ENCODE results near the gene RTKN.
"Not testable (repeated sequence)": the region's sequence is repeated elsewhere in the genome, so short reads cannot be mapped to it uniquely, and the experiment has no call there.

The RTKN gene

DNA sequence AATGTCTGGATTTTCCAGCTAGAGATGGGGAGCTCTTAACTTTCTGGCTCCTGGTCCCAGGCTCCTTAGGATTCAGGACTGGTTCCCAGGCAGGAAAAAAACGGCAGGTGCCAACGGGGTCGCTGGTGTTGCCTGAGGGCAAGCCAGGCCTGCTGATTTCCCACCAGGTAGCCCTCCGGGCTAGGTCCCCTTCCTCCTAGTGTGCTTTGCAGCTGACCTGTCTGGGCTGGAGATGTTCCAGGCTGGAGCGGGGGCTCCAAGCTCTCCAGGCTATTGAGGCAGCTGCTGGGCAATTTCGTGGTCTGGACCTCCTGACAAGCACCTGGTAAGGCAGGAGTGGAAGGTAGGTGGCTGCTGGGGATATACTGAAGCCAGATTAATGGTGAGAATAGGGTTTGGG, 32.7 kb upstream of the RTKN start:
- no peaks in the 10 kb centered on the region for H3K27me3 ChIP-seq (ENCODE audit: insufficient read depth, low read depth)
- H2AFZ ChIP-seq (ENCODE audit: low read depth): no peak overlapping the region
- H3K36me3 ChIP-seq (ENCODE audit: insufficient read depth): no peaks in the 10 kb centered on the region
- no peak overlapping the region for H3K4me2 ChIP-seq
- no peak overlapping the region for H3K4me3 ChIP-seq (IDR thresholded peaks at IDR 0.05; ENCODE audit: insufficient read depth, low read depth, low read length)
- H3K79me2 ChIP-seq (ENCODE audit: insufficient read depth, low read depth): peaks cover 7% of the 10 kb centered on the region; the same call in 1 of the 2 replicates
- H3K27ac ChIP-seq: no peak overlapping the region
- H4K20me1 ChIP-seq (ENCODE audit: insufficient read depth): no peaks in the 10 kb centered on the region
- peaks cover 28% of the 10 kb centered on the region for H3K4me1 ChIP-seq (ENCODE audit: low read depth, poor library complexity, severe bottlenecking)
- TF ChIP-seq, protein P1, sequence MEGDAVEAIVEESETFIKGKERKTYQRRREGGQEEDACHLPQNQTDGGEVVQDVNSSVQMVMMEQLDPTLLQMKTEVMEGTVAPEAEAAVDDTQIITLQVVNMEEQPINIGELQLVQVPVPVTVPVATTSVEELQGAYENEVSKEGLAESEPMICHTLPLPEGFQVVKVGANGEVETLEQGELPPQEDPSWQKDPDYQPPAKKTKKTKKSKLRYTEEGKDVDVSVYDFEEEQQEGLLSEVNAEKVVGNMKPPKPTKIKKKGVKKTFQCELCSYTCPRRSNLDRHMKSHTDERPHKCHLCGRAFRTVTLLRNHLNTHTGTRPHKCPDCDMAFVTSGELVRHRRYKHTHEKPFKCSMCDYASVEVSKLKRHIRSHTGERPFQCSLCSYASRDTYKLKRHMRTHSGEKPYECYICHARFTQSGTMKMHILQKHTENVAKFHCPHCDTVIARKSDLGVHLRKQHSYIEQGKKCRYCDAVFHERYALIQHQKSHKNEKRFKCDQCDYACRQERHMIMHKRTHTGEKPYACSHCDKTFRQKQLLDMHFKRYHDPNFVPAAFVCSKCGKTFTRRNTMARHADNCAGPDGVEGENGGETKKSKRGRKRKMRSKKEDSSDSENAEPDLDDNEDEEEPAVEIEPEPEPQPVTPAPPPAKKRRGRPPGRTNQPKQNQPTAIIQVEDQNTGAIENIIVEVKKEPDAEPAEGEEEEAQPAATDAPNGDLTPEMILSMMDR (conservative IDR thresholded peaks at IDR 0.05; ENCODE audit: low read depth, low read length): no peak
- H3K9ac ChIP-seq: no peak overlapping the region

DNA sequence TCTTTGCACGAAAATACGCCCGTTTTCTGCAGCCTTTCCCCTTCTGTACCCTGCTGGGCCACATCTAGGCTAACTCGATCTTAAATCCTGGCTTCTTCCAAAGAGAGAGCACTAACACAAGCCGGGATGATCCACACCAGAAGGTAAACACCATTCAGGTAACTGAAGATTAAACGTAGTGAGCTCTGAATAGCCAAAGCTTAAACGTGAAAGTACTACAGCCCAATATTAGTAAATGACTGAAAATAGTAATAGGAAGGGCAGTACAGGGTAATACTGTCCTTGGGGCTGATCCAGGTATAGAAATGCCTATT, 31.2 kb upstream of the RTKN start:
- TF ChIP-seq, protein P1 (conservative IDR thresholded peaks at IDR 0.05; ENCODE audit: low read depth, low read length): no peak
- Histone ChIP-seq H3K9ac (peak overlapping the region; percentile 61; the same call in 1 of the 2 replicates), H3K36me3 (ENCODE audit: insufficient read depth) (no peaks in the 10 kb centered on the region), H3K27ac (peak overlapping the region; percentile 78), H3K4me2 (peak overlapping the region; percentile 72), H3K4me3 (IDR thresholded peaks at IDR 0.05; ENCODE audit: insufficient read depth, low read depth, low read length) (no peak overlapping the region), H3K79me2 (ENCODE audit: insufficient read depth, low read depth) (peaks cover 7% of the 10 kb centered on the region; the same call in 1 of the 2 replicates), H2AFZ (ENCODE audit: low read depth) (peak overlapping the region; percentile 60), H3K4me1 (ENCODE audit: low read depth, poor library complexity, severe bottlenecking) (peaks cover 26% of the 10 kb centered on the region), H3K27me3 (ENCODE audit: insufficient read depth, low read depth) (no peaks in the 10 kb centered on the region), H4K20me1 (ENCODE audit: insufficient read depth) (no peaks in the 10 kb centered on the region)

DNA sequence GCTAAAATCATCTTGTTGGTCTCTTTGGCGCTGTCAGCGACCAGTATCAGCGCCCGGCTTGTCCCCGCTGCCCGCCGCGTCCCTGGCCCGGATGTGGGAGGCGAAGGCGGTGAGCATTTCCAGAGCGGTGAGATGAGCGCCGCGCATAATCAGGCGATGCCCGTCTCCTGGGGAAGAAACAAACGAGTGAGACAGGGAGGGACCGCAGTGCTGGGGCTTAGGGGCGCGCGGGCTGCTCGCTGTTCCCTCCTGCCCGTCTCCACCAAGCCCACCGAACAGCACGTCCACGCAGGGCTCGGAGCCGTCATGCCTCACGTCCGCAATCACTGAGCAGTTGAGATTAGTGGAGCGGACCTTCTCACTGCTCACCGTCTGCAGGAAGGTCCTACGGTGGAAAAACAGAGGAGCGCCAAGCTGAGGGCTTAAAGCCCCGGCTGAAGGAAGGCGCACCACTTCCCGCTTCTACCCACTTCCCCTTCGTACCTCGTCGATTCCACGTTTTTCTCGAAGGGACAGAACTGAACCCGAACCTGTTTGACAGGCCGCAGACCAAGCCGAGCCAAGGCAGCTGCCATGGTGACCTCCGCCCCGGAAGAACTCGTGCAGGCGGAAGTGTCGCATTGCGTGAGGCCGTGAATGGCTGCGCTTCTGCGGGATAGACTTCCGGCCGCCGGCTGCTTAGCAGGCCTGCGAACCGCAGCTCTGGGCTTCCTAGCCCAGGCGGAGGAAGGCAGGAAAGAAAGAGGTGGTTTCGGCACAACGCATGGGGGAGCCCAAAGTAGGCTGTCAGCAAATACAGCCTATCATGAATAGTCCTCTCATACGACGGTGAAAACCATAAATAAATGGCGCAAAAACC, 30.6 kb upstream of the RTKN start, which contains the start of gene MRPL53:
MRPL53 (minus strand) TSS at position 595 of the 859 bp plus-strand sequence; CDS start at position 575, 20 bp downstream.
- H3K79me2 ChIP-seq (ENCODE audit: insufficient read depth, low read depth): peaks cover 7% of the 10 kb centered on the region; the same call in 1 of the 2 replicates
- TF ChIP-seq, protein P1 (conservative IDR thresholded peaks at IDR 0.05; ENCODE audit: low read depth, low read length): no peak
- H2AFZ ChIP-seq (ENCODE audit: low read depth): peak within 1 kb of the TSS; percentile 60

DNA sequence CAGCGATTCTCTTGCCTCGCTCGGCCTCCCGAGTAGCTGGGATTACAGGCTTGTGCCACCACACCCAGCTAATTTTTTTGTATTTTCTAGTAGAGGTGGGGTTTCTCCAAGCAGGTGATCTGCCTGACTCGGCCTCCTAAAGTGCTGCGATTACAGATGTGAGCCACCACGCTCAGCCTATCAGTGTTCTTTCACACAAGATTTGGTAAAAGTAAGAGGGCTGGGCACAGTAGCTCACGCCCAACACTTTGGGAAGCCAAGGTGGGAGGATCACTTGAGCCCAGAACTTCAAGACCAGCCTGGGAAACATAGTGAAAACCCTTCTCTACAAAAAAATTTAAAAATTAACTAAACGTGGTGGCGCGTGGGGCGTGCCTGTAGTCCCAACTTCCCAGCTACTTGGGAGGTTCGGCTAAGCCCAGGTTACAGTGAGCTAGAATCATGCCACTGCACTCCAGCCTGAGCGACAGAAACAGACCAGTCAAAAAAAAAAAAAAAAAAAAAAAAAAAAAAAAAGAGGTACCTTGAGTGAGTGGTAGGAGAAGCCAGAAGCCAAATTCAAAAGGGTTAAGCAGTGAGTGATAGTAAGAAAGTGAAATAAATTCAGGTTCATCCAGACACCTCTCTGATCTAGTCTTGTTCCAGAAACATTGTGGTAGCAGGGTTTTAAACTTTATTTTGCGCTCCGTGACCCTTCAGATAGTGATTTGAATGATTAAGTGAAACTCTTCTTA, 29.8 kb upstream of the RTKN start:
- H2AFZ ChIP-seq (ENCODE audit: low read depth): peak overlapping the region; percentile 60
- peaks cover 7% of the 10 kb centered on the region; the same call in 1 of the 2 replicates for H3K79me2 ChIP-seq (ENCODE audit: insufficient read depth, low read depth)
- H3K27me3 ChIP-seq (ENCODE audit: insufficient read depth, low read depth): no peaks in the 10 kb centered on the region
- H3K4me1 ChIP-seq (ENCODE audit: low read depth, poor library complexity, severe bottlenecking): peaks cover 26% of the 10 kb centered on the region
- TF ChIP-seq, protein P1 (conservative IDR thresholded peaks at IDR 0.05; ENCODE audit: low read depth, low read length): no peak
- peak overlapping the region; percentile 87 for H3K4me3 ChIP-seq (IDR thresholded peaks at IDR 0.05; ENCODE audit: insufficient read depth, low read depth, low read length)
- H3K27ac ChIP-seq: peak overlapping the region; percentile 78
- peak overlapping the region; percentile 72 for H3K4me2 ChIP-seq
- H3K36me3 ChIP-seq (ENCODE audit: insufficient read depth): no peaks in the 10 kb centered on the region
- no peaks in the 10 kb centered on the region for H4K20me1 ChIP-seq (ENCODE audit: insufficient read depth)
- peak overlapping the region; percentile 61 for H3K9ac ChIP-seq

More for the DNA sequence above, 30.6 kb upstream of the RTKN start, which contains the start of gene MRPL53:
- Histone ChIP-seq H4K20me1 (ENCODE audit: insufficient read depth) (no peaks in the 10 kb centered on the region), H3K9ac (peak within 1 kb of the TSS; percentile 61), H3K4me2 (peak within 1 kb of the TSS; percentile 72), H3K27ac (peak within 1 kb of the TSS; percentile 78), H3K4me1 (ENCODE audit: low read depth, poor library complexity, severe bottlenecking) (peaks cover 26% of the 10 kb centered on the region), H3K36me3 (ENCODE audit: insufficient read depth) (no peaks in the 10 kb centered on the region), H3K4me3 (IDR thresholded peaks at IDR 0.05; ENCODE audit: insufficient read depth, low read depth, low read length) (peak within 1 kb of the TSS; percentile 87), H3K27me3 (ENCODE audit: insufficient read depth, low read depth) (no peaks in the 10 kb centered on the region)

DNA sequence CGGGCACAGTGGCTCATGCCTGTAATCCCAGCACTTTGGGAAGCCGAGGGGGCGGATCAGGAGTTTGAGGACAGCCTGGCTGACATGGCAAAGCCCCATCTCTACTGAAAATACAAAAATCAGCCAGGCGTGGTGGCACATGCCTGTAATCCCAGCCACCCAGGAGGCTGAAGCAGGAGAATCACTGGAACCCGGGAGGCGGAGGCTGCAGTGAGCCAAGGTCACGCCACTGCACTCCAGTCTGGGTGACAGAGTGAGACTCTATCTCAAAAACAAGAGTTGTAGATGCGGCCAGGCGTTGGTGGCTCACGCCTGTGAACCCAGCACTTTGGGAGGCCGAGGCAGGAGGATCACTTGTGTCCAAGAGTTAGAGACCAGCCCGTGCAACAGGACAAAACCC, 29.0 kb upstream of the RTKN start:
- not testable (repeated sequence) for H3K36me3 ChIP-seq (ENCODE audit: insufficient read depth); H3K27ac ChIP-seq; H4K20me1 ChIP-seq (ENCODE audit: insufficient read depth); H3K27me3 ChIP-seq (ENCODE audit: insufficient read depth, low read depth); H3K4me3 ChIP-seq (IDR thresholded peaks at IDR 0.05; ENCODE audit: insufficient read depth, low read depth, low read length); H3K79me2 ChIP-seq (ENCODE audit: insufficient read depth, low read depth); H3K9ac ChIP-seq; H2AFZ ChIP-seq (ENCODE audit: low read depth)
- Histone ChIP-seq H3K4me1 (ENCODE audit: low read depth, poor library complexity, severe bottlenecking) (peaks cover 31% of the 10 kb centered on the region), H3K4me2 (peak overlapping the region; percentile 72; the same call in 1 of the 2 replicates)

Measured in KMS-11 (cell line).